Measurements from ENCODE around the gene NEO1.

DNA sequence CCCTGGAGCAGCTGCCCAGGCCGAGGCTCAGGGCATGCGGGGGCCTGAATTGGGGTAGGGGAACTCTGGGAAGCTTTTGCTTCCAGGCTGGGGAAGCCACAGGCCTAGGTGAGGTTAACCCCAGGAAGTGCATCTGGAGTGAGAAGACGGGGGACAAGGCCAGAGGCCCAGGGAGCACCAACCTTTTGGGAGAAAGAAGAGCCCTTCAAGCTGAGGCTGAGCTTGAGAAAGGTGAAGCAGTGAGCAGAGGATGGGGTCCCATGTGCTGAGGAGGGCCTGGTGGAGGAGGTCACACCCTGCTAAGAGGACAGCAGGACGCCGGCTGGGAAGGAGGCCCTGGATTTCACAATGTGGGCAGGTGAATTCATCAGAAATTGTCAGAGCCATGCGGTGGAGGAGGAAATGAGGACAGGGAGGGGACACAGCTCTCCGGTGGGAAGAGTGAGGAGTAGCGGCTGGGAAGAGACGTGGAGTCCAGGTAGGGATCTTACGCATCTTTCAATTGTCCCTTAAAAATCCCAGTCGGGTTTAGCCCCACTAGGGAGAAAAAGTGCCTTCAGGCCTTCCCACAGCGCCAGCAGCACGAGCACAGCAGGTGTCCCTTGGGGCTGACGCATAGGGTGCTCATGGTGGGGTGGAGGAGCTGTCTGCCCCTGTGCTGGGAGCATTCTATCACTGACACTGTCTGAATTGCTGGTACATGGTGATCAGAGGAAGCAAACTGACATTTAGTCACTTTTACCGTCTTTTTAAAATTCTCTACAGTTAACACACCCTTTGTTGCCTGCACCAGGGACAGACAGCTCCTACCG is 265.6 kb downstream of the NEO1 start:
- TF ChIP-seq EZH2 (IDR thresholded peaks at IDR 0.05; ENCODE audit: borderline replicate concordance, low read depth, low read length, severe bottlenecking), result no peak
- TF ChIP-seq, protein P1, sequence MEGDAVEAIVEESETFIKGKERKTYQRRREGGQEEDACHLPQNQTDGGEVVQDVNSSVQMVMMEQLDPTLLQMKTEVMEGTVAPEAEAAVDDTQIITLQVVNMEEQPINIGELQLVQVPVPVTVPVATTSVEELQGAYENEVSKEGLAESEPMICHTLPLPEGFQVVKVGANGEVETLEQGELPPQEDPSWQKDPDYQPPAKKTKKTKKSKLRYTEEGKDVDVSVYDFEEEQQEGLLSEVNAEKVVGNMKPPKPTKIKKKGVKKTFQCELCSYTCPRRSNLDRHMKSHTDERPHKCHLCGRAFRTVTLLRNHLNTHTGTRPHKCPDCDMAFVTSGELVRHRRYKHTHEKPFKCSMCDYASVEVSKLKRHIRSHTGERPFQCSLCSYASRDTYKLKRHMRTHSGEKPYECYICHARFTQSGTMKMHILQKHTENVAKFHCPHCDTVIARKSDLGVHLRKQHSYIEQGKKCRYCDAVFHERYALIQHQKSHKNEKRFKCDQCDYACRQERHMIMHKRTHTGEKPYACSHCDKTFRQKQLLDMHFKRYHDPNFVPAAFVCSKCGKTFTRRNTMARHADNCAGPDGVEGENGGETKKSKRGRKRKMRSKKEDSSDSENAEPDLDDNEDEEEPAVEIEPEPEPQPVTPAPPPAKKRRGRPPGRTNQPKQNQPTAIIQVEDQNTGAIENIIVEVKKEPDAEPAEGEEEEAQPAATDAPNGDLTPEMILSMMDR (IDR thresholded peaks at IDR 0.05; ENCODE audit: borderline replicate concordance, extremely low read depth, low read length, poor library complexity, severe bottlenecking), result no peak
